ENCODE measurements around the gene YBX1. TPM values are rescaled to one million over a fixed set of nuclear protein-coding genes. Genes with fewer than 3 reads are reported as not detected.

YBX1 gene
- total and polyA plus RNA-seq, 2 of the 13 experiments (the other 11 are each of a cell fraction or from before 2014, with no cell fraction given): 339 to 628 TPM

GRCh38 chr1:42681741-42682483 is at the start of gene YBX1 (continued):
- TF ChIP-seq MYPOP (CRISPR knock-in tag; IDR thresholded peaks at IDR 0.05): no peak; the same call in 1 of the 2 replicates
- peak; percentile 58 for TF ChIP-seq SRSF1 (optimal IDR thresholded peaks at IDR 0.05; ENCODE audit: low read depth, low read length)
- TF ChIP-seq KAT2B (IDR thresholded peaks at IDR 0.05; ENCODE audit: borderline replicate concordance, low read depth, low read length): no peak
- TF ChIP-seq PHB2 (IDR thresholded peaks at IDR 0.05; ENCODE audit: partially characterized antibody): no peak
- TF ChIP-seq BRF2 (CRISPR knock-in tag; IDR thresholded peaks at IDR 0.05): no peak
- peak; percentile 39 for TF ChIP-seq HNRNPLL (IDR thresholded peaks at IDR 0.05; ENCODE audit: low read depth, low read length, poor library complexity, severe bottlenecking)
- no peak for TF ChIP-seq MYNN (CRISPR knock-in tag; IDR thresholded peaks at IDR 0.05; ENCODE audit: low read depth)
- no peak for TF ChIP-seq ZSCAN12 (CRISPR knock-in tag; IDR thresholded peaks at IDR 0.05)
- TF ChIP-seq FOXC1 (CRISPR knock-in tag; IDR thresholded peaks at IDR 0.05; ENCODE audit: borderline replicate concordance): peak; percentile 93
- TF ChIP-seq ARNT2 (CRISPR knock-in tag; IDR thresholded peaks at IDR 0.05; ENCODE audit: low read depth): no peak
- TF ChIP-seq ZNF639 (CRISPR knock-in tag; conservative IDR thresholded peaks at IDR 0.05): 0 out of 2 replicates have a peak, but pooled peaks have one; percentile 53
- TF ChIP-seq SMC3 (IDR thresholded peaks at IDR 0.05; ENCODE audit: low read length): no peak
- TF ChIP-seq MTERF4 (CRISPR knock-in tag; IDR thresholded peaks at IDR 0.05): peak; percentile 26; the same call in 1 of the 2 replicates
- TF ChIP-seq TBX2 (CRISPR knock-in tag; IDR thresholded peaks at IDR 0.05; ENCODE audit: borderline replicate concordance): peak; percentile 58
- no peak for TF ChIP-seq ZNF777 (CRISPR knock-in tag; IDR thresholded peaks at IDR 0.05)
- no peak for TF ChIP-seq KIAA2018 (CRISPR knock-in tag; IDR thresholded peaks at IDR 0.05; ENCODE audit: borderline replicate concordance)

Measured in HepG2 (cell line).